ENCODE results near the gene CCDC88A.

The CCDC88A gene

DNA sequence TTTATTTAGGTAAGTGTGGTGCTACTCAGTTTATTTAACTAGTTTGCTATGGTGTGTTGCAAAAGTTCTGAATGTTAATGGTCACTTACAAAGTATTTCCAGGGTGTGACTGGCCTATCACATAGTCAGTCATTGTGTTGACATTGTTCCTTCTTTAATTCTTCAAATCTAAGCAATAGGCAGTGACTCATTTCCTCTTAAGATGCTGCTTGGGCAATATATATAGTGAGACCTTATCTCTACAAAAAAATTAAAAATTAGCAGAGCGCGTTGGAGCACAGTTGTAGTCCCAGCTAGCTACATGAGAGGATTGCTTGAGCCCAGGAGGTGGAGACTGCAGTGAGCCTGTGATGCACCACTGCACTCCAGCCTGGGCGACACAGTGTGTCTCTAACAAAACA lies 5.8 kb upstream of the CCDC88A start:
- peak; percentile 51 for DNase-seq
- in situ Hi-C loops (cut with MboI; ENCODE audit: low pct_unique_long_range_greater_than_20kb, low sequenced_read_pairs): no loop called here

DNA sequence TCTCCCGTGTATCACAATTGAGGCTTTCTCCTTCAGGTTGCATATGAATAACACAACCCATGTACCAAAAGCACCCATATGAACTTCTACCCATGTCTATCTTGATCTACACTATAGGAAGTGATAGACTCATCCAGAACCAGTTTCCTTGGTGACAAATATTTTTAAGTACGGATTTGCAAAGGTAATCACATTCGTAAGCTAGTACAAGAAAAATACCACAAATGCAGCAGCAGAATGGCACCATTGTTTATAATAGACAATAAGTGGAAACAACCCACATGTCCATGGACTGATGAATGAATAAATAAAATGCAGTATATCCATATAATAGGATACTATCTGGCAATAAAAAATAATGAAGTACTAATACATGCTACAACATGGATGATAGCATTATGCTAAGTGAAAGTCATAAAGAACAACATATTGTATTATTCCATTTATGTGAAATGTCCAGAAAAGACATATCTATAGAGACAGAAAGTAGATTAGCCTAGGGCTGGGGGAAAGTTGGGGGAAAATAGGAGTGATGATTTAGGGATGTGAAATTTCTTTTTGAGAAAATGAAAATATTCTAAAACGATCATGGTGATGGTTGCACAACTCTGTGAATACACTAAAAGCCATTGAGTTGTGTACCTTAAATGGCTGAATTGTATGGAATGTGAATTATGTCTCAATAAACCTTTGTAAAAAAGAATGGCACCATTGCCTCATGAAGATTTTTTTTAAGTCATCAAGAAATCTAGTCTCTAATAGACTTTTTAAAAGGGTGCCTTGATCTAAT lies 3.4 kb upstream of the CCDC88A start:
- DNase-seq: no peak
- in situ Hi-C loops (cut with MboI; ENCODE audit: low pct_unique_long_range_greater_than_20kb, low sequenced_read_pairs): no loop called here

DNA sequence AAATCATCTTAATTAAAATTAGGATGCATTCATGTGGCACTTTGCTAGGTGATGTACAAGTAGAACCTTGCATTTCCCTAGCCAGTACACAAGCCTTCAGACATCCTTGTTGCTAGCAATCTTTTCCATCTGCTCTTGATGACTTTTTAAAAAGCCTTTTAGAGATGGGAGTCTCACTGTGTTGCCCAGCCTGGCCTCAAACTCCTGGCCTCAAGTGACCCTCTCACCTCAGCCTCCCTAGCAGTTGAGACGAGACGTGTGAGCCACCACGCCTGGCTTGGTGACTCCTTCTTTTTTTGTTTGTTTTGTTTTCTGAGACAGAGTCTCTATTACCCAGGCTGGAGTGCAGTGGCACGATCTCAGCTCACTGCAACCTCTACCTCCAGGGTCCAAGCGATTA lies 1.7 kb upstream of the CCDC88A start:
- in situ Hi-C loops (cut with MboI; ENCODE audit: low pct_unique_long_range_greater_than_20kb, low sequenced_read_pairs): no loop called here
- no peak for DNase-seq

DNA sequence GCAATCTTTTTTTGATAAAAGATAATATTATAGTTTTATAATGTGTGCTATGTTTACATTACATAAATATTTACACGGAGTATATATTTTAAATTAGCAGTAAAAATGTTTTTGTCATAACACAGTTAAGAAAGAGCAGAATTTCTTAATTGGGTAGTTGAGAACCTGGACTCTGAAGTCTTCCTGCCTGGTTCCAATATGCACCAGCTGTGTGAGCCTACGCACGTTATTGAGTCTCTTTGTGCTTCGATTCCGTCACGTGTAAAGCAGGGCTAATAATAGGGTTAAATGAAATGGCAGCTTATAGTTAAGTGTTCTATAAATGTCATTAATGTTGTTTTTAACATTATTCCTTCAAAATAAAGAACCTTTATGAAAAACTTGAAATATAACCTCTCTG lies 1.2 kb upstream of the CCDC88A start:
- DNase-seq: no peak
- in situ Hi-C loops (cut with MboI; ENCODE audit: low pct_unique_long_range_greater_than_20kb, low sequenced_read_pairs): no loop called here

DNA sequence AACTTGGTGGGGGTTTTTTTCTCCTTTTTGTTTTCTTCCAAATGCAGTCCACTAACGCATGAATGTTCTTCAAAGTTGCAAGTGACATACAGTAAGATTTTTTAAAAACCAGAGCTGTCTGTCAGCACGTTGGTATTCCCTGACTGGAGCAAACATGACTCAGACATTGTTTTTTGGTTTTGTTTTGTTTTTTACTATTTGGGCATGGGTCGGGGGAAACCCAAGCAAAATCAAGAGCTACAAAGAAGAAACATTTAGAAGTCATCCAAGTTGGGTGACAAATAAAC lies 726 bp upstream of the CCDC88A start:
- no peak for DNase-seq
- in situ Hi-C loops (cut with MboI; ENCODE audit: low pct_unique_long_range_greater_than_20kb, low sequenced_read_pairs): no loop called here

DNA sequence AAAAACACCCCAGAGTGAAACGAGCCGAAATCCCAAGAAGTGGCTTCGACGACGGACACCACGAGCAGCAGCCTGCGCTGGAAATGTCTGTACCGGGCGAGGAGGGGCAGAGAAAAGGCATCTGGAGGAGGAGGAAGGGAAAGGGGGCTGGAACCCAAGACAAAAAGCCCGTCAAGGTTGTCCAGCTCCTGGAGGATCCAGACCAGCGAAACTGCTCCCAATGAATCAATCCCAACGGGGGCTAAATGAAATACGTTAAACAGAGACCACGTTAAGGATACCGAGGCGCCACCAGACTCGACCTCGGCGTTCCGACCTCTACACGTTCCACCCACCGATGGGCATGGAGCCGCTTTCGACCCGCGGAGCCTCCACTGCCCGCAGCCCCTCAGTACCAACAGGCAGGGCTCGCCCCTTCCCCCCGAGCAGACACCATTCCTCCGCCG lies 400 bp downstream of the CCDC88A start:
- peak; percentile 62 for DNase-seq
- in situ Hi-C loops (cut with MboI; ENCODE audit: low pct_unique_long_range_greater_than_20kb, low sequenced_read_pairs): no loop called here

DNA sequence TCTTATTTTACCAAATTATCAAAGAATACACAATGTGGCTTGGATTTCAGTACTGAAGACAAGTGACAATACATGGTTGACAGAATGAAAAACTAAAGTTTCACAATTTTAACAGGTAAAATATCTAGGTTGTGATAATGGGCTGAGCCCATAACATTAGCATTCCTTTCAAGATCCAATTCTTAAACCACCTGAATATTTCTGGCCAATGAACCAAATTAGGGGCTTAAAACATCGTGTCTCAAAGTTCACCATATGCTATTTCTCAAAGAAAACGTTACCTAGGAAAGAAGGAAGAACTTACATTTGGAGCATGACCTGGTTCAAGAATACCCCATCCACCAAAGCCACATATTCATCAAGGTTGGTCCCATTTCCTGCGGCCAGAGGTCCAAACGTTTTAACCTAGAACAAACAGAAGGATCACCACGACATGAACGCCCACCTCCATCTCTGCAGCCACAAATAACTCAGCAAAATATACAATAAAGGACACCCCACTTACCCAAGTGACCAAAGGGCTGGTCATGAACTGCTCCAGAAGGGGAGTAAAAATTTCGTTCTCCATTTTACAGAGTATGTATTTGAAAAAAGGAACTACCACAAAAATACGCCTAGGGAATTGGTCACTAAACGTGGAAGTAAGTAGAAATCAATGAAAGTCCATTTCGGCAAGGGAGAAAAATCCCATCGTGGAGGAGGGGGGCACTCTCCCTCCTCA lies 984 bp downstream of the CCDC88A start:
- in situ Hi-C loops (cut with MboI; ENCODE audit: low pct_unique_long_range_greater_than_20kb, low sequenced_read_pairs): no loop called here
- peak; percentile 64 for DNase-seq

DNA sequence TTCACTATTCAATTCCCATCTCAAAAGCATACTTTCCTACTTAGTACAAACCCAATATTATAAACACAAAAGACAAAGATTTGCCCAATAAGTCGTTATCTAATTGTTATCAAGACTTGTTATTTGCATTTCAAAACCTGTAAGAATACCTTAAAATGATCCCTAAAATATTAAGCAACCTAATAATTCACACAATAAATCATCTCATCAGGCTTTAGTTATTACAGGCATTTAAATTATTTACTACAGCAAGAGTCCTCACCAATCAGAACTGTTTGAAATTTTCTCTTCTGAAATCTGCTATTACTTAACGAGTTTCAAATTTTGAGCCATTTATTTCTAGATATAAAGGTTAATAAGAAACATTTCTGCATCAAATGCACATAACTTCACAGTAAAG lies 1.6 kb downstream of the CCDC88A start:
- in situ Hi-C loops (cut with MboI; ENCODE audit: low pct_unique_long_range_greater_than_20kb, low sequenced_read_pairs): no loop called here
- DNase-seq: no peak

DNA sequence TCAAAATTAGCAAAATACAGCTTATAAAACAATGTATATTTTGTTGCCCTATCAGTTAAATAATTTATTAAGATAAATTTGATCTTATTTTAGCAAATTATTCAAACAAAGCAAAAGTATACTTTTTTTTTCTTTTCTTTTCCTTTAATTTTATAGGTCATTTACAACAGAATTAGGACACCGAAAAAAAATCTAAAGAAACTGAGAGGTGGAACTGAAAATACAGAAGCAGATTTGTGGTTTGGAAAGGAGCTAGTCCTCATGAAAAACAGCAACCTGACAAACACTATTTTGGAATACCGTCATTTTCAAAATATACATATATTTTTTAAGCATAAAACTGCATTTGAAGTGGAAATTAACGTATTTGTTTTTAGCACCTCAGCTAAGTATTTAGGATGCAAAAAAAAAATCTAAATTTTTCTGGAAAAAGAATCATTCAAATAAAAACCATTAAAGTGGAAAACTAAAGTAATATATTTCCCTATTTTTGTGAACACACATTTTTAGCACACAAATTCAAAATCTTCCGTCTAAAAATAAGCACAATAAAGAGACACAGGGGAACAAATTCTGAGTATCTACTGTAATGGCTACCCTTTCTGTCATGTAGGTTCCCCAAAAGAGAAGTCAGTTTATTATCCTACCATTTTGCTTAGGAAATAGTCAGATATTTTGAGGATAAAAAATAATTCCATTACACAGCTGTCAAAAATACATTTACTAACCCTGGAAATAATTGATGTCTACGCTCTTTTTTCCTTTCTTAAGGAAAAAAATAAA lies 2.7 kb downstream of the CCDC88A start:
- in situ Hi-C loops (cut with MboI; ENCODE audit: low pct_unique_long_range_greater_than_20kb, low sequenced_read_pairs): no loop called here

DNA sequence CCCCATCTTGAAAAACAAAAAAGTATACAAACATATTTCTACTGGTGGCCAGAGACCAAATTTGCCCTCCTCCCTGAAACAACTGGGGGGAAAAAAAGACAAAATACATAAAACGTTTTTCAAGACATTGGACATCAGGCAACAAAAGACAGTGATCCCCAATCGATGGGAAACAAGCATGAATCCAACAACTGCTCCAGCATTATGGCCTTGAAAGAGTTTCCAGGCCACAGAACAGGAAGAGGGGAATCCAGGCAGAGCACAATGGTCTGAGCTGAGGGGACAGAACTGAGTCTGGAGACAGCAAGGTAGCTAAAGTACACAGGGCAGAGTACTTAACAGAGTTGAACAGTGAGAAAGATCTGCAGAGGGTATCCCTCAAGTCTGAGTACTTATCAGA lies 4.4 kb downstream of the CCDC88A start:
- DNase-seq: peak; percentile 15
- in situ Hi-C loops (cut with MboI; ENCODE audit: low pct_unique_long_range_greater_than_20kb, low sequenced_read_pairs): no loop called here

More for the DNA sequence above, 2.7 kb downstream of the CCDC88A start:
- DNase-seq: peak; percentile 24

DNA sequence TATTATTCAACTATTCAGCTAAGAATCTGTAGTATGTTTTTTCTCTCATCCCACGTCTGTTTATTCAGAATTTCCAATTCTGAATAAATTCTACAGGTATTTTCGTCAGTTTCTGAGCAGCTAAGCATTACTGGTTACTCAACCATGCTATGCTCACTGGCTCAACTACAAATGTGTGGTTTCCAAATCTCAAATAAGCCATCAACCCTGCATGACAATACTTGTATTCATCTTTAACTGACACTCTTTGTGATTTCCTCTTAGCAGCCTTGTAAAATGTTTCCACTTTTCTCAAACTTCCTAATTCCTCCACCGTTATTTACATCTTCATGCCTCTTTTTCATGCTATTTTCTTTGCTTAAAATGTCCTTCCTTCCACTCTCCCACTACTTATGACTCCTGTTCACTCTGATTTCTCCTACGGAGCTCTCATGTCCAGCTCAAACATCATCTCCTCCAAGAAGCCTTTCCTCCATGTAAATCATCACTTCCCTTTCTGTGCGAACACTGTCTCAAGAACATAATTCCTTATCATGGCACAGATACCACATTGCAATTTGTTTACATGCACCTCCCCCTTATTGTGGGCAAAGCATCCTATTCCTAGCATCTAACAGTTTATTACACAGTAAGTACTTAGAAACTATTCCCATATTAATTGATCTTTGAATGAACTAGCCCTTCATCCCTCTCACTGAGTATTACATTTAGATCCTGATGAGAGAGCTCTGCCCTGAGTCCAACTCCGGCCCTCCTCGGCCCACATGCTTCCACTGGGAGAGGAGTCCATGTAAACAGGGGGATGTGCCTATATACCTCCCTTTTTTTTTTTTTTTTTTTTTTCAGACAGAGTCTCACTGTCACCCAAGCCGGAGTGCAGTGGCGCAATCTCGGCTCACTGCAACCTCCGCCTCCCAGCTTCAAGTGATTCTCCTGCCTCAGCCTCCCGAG lies 10.5 kb downstream of the CCDC88A start:
- in situ Hi-C loops (cut with MboI; ENCODE audit: low pct_unique_long_range_greater_than_20kb, low sequenced_read_pairs): no loop called here
- peak; percentile 53 for DNase-seq

DNA sequence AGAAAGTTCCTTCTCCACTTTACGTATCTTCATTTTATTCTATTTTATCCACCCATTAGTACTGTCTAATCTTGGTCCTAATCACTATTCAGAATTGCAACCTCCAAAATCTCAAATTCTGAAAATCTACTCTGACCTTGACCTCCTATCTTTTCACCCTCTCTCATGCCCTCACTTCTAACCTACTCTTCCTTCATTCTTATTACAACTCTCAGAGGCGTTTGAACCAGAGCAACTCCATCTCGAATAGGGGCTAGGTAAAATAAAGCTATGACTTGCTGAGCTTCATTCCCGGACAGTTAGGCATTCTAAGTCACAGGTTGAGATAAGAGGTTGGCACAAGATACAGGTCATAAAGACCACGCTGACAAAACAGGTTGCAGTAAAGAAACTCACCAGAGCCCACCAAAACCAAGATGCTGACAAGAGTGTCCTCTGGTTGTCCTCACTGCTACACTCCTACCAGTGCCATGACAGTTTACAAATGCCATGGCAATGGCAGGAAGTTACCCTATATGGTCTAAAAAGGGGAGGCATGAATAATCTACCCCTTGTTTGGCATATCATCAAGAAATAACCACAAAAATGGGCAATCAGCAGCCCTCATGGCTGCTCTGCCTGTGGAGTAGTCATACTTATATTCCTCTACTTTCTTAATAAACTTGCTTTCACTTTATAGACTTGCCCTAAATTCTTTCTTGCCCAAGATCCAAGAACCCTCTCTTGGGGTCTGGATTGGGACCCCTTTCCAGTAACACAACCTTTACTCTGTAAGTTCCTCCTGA lies 11.4 kb downstream of the CCDC88A start:
- in situ Hi-C loops (cut with MboI; ENCODE audit: low pct_unique_long_range_greater_than_20kb, low sequenced_read_pairs): no loop called here
- DNase-seq: no peak

DNA sequence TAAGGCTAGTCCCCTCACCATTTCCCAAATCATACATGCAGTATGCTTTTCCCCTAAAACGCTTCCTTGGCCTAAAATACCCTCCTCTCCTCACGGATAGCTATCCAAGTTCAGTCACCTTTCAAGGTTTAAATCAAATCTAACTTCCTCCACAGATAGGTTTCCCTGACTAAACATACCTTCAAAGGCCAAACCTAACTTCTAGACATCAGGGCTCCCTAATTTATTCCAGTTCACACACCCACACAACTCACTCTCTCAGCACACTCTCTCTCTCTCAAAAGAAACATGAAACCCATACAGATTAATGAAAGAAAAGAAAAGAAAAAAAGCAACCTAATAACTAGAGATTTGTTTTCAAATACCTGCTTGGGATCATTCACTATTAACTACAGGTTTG lies 14.5 kb downstream of the CCDC88A start:
- no peak for DNase-seq

DNA sequence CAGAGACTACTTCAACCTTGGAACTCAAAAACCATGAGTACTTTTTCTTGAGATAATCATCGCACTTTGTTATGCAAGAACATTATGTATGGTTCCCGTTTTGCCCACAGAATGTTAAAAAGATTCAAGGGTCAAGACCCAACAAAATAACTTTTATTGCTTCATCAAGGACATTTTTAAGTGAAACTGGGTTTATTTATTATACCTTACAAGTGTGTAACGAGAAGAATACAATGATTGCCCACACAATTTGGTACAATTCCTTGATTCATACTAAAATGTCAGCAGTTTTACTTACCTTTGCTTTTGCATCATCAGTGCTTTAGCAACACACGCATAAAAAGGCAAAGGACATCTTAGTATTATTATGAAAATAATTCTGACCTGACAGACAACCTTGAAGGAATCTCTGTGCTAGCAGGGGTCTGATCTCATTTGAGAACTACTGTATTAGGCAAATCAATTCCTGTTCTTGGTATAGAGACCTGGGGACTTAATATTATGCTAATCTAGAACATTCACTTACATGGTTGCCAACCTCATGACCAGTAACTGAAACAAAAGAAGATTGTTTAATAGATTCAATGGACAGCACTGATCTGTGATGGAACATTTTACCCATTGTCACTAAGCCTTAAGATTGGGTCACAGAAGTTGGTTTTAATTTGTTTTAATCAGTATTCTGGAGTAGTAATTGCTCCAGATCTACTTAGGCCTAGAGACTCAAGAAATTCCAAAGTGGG lies 16.2 kb downstream of the CCDC88A start:
- in situ Hi-C loops (cut with MboI; ENCODE audit: low pct_unique_long_range_greater_than_20kb, low sequenced_read_pairs): no loop called here

More for the DNA sequence above, 14.5 kb downstream of the CCDC88A start:
- in situ Hi-C loops (cut with MboI; ENCODE audit: low pct_unique_long_range_greater_than_20kb, low sequenced_read_pairs): no loop called here

DNA sequence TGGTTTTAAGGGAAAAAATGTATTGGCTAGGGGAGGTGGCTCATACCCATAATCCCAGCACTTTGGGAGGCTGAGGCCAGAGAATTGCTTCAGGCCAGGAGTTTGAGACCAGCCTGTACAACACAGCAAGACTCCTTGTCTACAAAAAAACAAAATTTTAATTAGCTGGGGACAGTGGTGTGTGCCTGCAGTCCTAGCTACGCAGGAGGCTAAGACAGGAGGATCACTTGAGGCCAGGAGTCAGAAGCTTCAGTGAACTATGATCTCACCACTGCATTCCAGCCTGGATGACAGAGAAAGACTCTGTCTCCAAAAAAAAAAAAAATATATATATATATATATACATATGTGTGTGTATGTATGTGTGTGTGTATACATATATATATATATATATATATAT lies 18.5 kb downstream of the CCDC88A start:
- no peak for DNase-seq
- in situ Hi-C loops (cut with MboI; ENCODE audit: low pct_unique_long_range_greater_than_20kb, low sequenced_read_pairs): no loop called here

More for the DNA sequence above, 16.2 kb downstream of the CCDC88A start:
- no peak for DNase-seq

DNA sequence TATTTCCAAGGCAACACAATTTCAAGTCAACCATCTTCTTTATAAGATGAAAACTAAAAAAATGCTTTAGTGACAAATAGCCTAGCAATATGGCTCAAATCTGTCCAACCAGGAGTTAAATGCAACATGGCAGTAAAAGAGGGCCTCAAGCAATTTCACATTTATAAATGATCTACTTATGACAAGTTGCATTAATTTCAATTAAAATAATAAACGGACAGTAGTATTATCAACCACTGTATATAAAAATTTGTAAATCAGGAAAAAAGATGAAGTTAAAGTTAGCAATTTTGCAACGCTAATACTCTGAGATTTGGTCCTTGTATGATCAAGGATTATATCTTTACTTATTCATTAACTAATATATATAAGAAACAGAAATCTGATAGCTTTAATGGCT lies 19.3 kb downstream of the CCDC88A start:
- in situ Hi-C loops (cut with MboI; ENCODE audit: low pct_unique_long_range_greater_than_20kb, low sequenced_read_pairs): no loop called here
- DNase-seq: no peak

DNA sequence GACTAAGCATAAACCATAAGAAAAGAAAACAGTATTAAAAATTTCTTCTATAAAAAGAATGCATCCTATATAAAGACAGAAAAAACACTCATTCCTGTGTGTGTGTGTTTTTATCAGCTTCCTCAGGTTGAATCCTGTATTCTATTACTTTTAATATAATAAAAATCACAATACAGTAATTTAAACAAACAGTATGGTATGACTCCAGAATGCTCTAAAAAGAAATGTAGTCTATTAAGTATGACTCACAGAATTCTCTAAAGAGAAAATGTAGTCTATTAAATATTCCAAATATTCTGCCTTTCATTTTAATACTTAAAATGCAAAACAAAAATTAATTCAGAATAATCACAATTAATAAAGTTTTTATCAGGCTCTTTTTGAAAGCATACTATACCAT lies 19.8 kb downstream of the CCDC88A start:
- in situ Hi-C loops (cut with MboI; ENCODE audit: low pct_unique_long_range_greater_than_20kb, low sequenced_read_pairs): no loop called here
- no peak for DNase-seq

All from KBM-7 (cell line).